ENCODE data around the gene TRERF1.
"Not testable (repeated sequence)": the region's sequence is repeated elsewhere in the genome, so short reads cannot be mapped to it uniquely, and the experiment has no call there.

TRERF1 gene

GRCh38 chr6:42335896-42336295 is 115.8 kb downstream of the TRERF1 start:
- no peak for DNase-seq (ENCODE audit: low read depth)

GRCh38 chr6:42334870-42335269 is 116.9 kb downstream of the TRERF1 start:
- no peak for DNase-seq (ENCODE audit: low read depth)

- no peak for DNase-seq (ENCODE audit: low read depth)
Observed at GRCh38 chr6:42333612-42334011, 118.1 kb downstream of the TRERF1 start.

- DNase-seq (ENCODE audit: low read depth): no peak
Observed at GRCh38 chr6:42332916-42333315, 118.8 kb downstream of the TRERF1 start.

- DNase-seq (ENCODE audit: low read depth): no peak
Observed at GRCh38 chr6:42331019-42331418, 120.7 kb downstream of the TRERF1 start.

GRCh38 chr6:42326248-42326647 is 125.5 kb downstream of the TRERF1 start:
- no peak for DNase-seq (ENCODE audit: low read depth)

GRCh38 chr6:42324656-42325324 is 126.9 kb downstream of the TRERF1 start:
- not testable (repeated sequence) for DNase-seq (ENCODE audit: low read depth)

GRCh38 chr6:42322676-42323075 is 129.1 kb downstream of the TRERF1 start:
- no peak for DNase-seq (ENCODE audit: low read depth)

GRCh38 chr6:42321976-42322375 is 129.8 kb downstream of the TRERF1 start:
- DNase-seq (ENCODE audit: low read depth): no peak

GRCh38 chr6:42320762-42321161 is 131.0 kb downstream of the TRERF1 start:
- DNase-seq (ENCODE audit: low read depth): no peak

GRCh38 chr6:42318480-42318879 is 133.2 kb downstream of the TRERF1 start:
- no peak for DNase-seq (ENCODE audit: low read depth)

- DNase-seq (ENCODE audit: low read depth): no peak
Observed at GRCh38 chr6:42316981-42317380, 134.7 kb downstream of the TRERF1 start.

GRCh38 chr6:42315991-42316970 is 135.4 kb downstream of the TRERF1 start:
- no peak for DNase-seq (ENCODE audit: low read depth)

GRCh38 chr6:42315259-42315990 is 136.3 kb downstream of the TRERF1 start:
- no peak for DNase-seq (ENCODE audit: low read depth)

GRCh38 chr6:42314571-42315258 is 137.0 kb downstream of the TRERF1 start:
- no peak for DNase-seq (ENCODE audit: low read depth)

- DNase-seq (ENCODE audit: low read depth): no peak
Observed at GRCh38 chr6:42313941-42314570, 137.7 kb downstream of the TRERF1 start.

- no peak for DNase-seq (ENCODE audit: low read depth)
Observed at GRCh38 chr6:42313038-42313437, 138.7 kb downstream of the TRERF1 start.

- no peak for DNase-seq (ENCODE audit: low read depth)
Observed at GRCh38 chr6:42307141-42307470, 144.6 kb downstream of the TRERF1 start.

- DNase-seq (ENCODE audit: low read depth): no peak
Observed at GRCh38 chr6:42306439-42307140, 145.1 kb downstream of the TRERF1 start.

GRCh38 chr6:42304053-42304712 is 147.5 kb downstream of the TRERF1 start:
- DNase-seq (ENCODE audit: low read depth): no peak
